ENCODE results near the gene ASTN2. TPM values are rescaled to one million over a fixed set of nuclear protein-coding genes. Genes with fewer than 3 reads are reported as not detected.

Gene ASTN2
- total RNA-seq, 1 donor from 2014 or later, result 4.4 TPM

- DNase-seq (ENCODE audit: low spot score), result no peak
Measured at GRCh38 chr9:116815835-116816234, 599.0 kb downstream of the ASTN2 start.

- no peak for DNase-seq (ENCODE audit: low spot score)
Measured at GRCh38 chr9:116813031-116813300, 601.9 kb downstream of the ASTN2 start.

GRCh38 chr9:116812231-116813030 is 602.4 kb downstream of the ASTN2 start:
- no peak for DNase-seq (ENCODE audit: low spot score)

DNA sequence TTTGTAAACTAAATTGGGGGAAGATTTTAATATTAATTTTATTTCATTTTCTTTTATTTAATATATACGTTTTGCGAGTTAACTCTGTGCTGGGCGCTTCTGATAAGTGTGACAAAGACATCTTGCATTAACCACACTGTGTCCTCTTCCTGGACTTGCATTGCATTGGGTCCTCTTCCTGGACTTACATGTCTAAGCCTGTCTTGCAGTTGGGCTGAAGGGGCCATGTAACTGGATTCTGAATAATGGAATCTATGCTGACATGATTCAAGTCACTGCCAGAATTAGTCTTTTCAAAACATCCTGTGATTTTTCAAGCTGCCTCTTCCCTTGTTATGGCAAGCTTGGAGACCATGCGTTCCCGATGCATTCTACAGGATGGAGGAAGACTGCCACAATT is 605.2 kb downstream of the ASTN2 start:
- no peak for DNase-seq (ENCODE audit: low spot score)

DNA sequence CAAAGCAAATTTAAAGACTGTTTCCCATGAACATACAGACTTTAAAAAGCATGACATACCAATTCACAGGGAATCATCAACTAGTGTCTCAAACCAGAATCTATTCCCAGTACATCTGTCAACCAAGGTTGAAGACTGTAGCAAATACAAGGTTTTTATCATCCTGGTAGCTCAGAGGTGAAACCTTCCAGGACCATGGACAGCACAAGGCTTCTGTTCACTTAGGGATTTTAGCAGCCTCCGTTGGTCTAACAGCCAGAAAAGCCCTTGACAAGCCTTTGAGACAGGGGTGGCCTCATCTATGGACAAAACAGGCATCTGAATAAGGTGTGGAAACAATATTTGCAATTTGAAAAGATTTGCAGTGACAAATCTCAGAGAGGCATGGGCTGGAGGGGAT is 608.8 kb downstream of the ASTN2 start:
- no peak for DNase-seq (ENCODE audit: low spot score)

GRCh38 chr9:116800885-116801284 is 614.0 kb downstream of the ASTN2 start:
- no peak for DNase-seq (ENCODE audit: low spot score)

DNA sequence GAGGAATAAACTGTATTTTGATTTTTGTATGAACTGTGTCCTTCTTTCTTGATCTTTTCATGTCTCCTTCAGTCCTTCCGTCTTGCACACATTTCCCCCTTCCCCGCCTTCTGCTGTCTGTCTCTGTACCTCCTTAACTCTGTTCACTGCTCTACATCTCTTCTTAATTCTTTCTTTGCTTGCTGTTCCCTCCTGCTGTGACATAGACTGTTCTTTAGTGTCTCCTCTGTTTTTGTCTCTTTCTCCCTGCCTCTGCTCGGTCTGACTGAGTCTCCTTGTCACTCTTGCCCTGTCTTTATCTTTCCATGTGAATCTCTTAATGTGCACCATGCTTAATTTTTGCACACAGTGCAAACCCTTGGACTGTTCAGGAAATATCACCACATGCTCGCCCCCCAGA is 614.8 kb downstream of the ASTN2 start:
- DNase-seq (ENCODE audit: low spot score), result no peak

- DNase-seq (ENCODE audit: low spot score), result no peak
Measured at GRCh38 chr9:116798521-116798920, 616.3 kb downstream of the ASTN2 start.

- no peak for DNase-seq (ENCODE audit: low spot score)
Measured at GRCh38 chr9:116797276-116797675, 617.6 kb downstream of the ASTN2 start.

DNA sequence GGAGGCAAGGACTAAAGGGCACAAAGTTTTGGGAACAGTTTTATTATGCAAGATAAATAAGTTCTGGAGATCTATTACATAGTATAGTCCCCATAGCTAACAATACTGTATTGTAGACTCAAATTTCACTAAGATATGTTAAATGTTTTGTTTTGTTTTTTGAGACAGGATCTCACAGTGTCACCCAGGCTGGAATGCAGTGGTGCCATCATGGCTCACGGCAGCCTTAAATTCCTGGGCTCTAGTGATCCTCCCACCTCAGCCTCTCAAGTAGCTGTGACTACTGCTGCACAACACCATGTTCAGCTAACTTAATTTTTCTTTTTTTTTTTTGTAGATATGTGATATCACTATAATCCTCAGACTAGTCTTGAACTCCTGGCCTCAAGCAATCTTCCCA is 618.2 kb downstream of the ASTN2 start:
- DNase-seq (ENCODE audit: low spot score), result no peak

DNA sequence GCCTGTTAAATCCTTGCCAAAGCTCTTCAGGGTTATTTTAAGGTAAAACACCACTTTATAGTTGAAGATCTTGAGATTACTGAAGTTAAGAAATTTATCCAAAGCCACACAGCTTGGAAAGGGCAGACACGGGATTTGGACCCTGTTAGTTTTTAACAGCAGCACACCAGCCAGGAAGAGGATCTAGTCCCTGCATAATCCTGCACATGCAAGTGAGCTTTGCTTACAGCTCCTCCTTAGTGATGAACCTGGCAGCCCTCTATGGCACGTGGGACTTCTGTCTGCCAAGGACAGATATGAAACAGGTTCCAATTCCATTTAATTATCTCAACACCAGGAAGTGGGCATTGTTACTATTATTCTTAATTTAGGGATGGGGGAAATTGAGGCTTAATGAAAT is 619.0 kb downstream of the ASTN2 start:
- no peak for DNase-seq (ENCODE audit: low spot score)

- no peak for DNase-seq (ENCODE audit: low spot score)
Measured at GRCh38 chr9:116792271-116792670, 622.6 kb downstream of the ASTN2 start.

GRCh38 chr9:116791326-116791725 is 623.5 kb downstream of the ASTN2 start:
- no peak for DNase-seq (ENCODE audit: low spot score)

- DNase-seq (ENCODE audit: low spot score), result no peak
Measured at GRCh38 chr9:116789081-116789480, 625.8 kb downstream of the ASTN2 start.

DNA sequence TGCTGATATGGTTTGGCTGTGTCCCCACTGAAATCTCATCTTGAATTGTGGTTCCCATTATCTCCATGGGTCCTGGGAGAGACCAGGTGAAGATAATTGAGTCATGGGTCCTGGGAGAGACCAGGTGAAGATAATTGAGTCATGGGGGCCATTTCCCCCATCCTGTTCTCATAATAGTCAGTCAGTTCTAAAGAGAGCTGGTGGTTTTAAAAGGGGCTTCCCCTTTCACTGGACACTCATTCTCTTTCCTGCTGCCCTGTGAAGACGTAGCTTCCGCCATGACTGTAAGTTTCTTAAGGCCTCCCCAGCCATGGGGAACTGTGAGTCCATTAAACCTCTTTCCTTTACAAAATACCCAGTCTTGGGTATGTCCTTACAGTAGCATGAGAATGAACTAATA is 628.1 kb downstream of the ASTN2 start:
- DNase-seq (ENCODE audit: low spot score), result no peak

DNA sequence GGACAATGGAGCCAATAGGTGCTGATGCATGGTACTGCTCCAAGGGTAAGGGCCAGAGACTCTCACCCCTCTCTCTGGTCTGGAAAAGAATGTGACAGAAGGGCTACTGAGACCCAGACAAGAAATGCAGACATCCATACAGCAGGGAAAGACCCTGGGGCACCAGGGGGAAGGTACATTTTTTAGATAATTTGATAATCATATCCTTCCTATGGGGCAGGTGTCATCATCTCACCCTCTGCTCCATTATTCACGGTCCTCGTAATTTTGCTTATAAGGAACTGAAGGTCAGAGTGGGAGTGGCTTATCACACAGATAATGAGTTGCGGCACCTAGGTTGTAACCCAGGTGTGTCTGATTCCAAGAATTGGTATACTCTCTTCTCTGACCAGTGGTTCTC is 637.7 kb downstream of the ASTN2 start:
- no peak for DNase-seq (ENCODE audit: low spot score)

DNA sequence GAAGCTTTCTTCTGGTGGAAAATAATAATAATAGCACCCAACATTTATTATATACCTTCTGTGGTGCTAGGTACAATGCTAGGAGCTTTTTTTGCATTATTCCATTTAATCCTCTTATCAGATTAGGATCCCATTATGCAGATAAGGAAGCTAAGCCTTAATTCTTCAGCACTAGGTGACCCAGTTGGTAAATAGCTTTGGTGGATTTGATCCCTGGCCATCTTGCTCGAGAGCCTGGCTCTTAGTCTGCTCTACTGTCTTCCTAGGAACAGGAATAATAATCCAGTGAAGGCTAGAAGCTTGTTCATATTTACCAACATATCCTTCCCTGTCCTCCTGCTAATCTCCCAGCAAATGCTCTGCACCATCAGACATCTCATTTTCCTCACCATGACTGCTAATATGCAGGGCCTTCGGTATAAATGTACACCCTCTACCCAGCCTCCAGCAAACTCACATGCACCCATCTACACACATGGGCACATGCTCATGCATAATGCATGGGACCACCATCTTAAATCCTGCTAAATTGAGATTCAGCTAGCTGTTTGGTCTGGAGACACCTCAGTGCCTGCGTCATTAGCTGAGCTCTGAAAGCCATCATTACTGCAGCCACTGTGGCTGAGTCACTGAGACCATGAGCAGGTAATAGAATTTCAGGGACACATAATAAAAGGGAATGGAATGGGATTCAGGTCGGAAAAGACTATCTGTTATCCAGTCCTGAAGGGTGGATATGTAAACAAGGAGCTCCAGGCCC is 640.3 kb downstream of the ASTN2 start:
- DNase-seq (ENCODE audit: low spot score), result no peak

DNA sequence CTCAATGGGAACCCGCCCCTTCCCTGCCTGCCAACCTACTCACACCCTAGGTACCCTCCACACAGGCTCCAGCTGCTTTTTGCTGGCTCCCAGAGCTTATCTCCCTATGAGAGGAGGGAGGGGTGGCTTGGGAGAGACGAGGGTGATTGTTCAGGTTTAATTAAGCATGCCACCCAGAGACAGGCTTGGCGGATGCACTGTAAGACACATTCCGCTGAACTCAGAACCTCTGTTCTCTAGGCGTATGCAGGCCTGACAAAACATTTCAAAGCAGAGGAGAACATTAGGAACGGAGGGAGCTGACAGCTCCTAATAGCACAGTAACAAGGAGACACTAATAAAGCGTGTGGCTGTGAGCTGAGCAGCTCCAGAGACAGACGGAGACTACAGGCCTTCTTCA is 647.6 kb downstream of the ASTN2 start:
- DNase-seq (ENCODE audit: low spot score), result no peak

DNA sequence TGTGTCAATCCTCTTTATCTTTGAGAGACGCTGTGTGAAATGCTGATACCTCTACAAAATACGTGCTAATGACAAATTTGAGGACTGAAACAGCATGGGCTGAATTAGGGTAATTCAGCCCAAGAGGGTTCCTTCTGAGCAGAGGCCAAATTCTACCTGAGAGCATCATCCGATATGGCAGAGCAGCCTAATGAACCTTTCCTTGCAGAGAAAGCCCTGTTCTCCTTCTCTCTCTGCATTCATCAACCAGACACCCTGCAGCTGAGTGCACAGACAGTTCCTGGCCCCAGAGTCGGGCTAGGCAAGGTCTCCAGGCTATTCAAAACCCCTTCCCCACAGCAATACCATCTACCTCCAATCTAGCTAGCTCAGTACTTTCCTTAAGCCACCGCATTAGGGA is 649.8 kb downstream of the ASTN2 start:
- DNase-seq (ENCODE audit: low spot score), result no peak

- no peak for DNase-seq (ENCODE audit: low spot score)
Measured at GRCh38 chr9:116763770-116764169, 651.1 kb downstream of the ASTN2 start.

DNA sequence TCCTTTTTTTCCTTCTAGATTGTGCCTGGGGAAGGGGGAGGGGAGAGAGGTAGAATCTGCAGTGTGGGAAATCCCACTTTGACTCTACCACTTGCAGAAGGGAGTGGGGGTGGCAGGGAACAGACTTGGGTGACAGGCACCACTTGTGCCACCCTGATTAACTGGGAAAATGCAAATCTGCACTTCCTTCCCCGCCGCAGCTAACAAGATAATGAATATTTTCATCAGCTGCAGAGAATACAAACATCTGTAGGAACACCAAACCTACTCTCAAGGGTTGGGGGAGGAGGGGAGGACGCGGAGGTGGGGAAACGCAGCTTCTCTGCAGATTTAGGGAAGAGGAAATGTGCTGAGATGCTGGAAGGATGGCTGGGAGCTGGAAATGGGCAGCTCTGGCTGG is 654.2 kb downstream of the ASTN2 start:
- no peak for DNase-seq (ENCODE audit: low spot score)

DNA sequence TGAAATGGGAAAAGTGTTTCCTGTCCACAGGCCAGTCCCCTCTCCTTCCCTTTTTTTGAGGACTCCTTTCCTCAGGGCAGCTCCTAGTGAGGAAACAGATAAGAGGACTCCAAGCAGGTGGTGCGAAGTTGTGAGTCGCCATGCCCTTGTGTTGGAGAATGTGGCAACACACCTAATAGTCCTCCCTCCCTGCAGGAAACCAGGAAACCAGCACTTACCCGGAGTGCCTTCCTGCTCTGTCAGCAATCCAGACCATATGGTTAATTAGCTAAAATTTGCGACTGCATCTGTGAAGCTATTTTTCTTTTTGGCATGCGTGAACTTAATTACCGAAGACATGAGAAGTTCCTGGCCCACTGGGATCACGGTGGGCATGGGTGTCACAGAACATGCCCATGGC is 657.8 kb downstream of the ASTN2 start:
- no peak for DNase-seq (ENCODE audit: low spot score)

DNA sequence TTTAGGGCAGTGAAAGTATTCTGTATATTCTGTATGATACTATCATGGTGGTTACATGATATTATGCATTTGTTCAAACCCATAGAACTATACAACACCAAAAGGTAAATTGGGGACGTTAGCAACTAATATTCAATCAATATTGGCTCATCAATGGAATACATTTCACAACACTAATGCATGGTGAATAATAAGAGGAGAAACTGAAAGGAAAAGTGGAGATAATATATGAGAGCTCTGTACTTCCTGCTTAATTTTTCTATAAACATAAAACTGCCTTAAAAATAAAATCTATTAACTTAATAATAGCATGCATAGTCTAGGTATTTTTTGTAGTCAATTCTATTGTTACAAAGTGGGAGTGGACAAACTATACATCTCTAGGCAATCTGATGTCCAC is 661.5 kb downstream of the ASTN2 start:
- no peak for DNase-seq (ENCODE audit: low spot score)

GRCh38 chr9:116750510-116750909 is 664.3 kb downstream of the ASTN2 start:
- no peak for DNase-seq (ENCODE audit: low spot score)

Data from mucosa of gallbladder (tissue), 1 donor.